Testis (tissue), 2 donors: ENCODE measurements around the gene C3.

Source experiments
- CTCF ChIP-seq, 3 experiments: fragments of 450-650 bp in 2 of 3; fragments of 200-600 bp in 1 of 3; sonication (generic) in 1 of 3; IDR thresholded peaks; one replicate each; pipeline ENCODE4 v1.5.1; 2016 to 2019; ENCODE audit warnings: antibody characterized with exemption in 3 of 3, mild to moderate bottlenecking in 2 of 3, moderate library complexity in 1 of 3
- POLR2A ChIP-seq: fragments of 450-650 bp; IDR thresholded peaks from one replicate; pipeline ENCODE4 v1.6.1; 2017; ENCODE audit warnings: antibody characterized with exemption, mild to moderate bottlenecking, moderate library complexity

- TF ChIP-seq CTCF (IDR thresholded peaks at IDR 0.05) = no peak
- TF ChIP-seq POLR2A = no peak
Observed at GRCh38 chr19:6652805-6653094, 67.7 kb downstream of the C3 start.
